Endometrium (tissue), 2 donors: Measurements from ENCODE around the gene CRYL1.
"Not testable (repeated sequence)": the region's sequence is repeated elsewhere in the genome, so short reads cannot be mapped to it uniquely, and the experiment has no call there.

Experiments used
- FAIRE-seq: peaks from 2 replicates; lab custom pipeline; 2012; peaks lifted over from hg19 to GRCh38; lab: Jason Lieb, UNC
- donor health status: control.
- donor health status: control.

CRYL1 gene

GRCh38 chr13:20448470-20448869, 77.2 kb downstream of the CRYL1 start:
- no peak for FAIRE-seq

GRCh38 chr13:20446900-20447299, 78.8 kb downstream of the CRYL1 start:
- FAIRE-seq: no peak

DNA sequence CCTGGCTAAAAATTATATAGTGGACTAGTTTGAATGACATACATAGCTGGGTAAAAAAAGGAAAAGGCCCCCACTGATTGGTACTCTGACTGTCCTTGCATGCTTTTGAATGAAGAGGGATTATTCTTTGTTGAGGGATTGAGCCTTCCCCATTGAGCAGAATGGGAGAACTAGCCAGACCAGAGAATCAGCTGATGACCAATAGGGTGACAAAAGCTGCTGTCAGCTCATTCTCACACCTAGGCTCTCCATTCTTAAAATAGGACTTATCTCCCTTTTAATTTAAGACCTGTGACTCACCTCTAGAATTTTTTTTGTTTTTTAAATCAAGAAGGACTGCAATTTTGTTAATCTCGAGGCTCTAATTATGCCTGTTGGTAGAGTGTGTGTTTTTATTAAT, 79.3 kb downstream of the CRYL1 start:
- no peak for FAIRE-seq

DNA sequence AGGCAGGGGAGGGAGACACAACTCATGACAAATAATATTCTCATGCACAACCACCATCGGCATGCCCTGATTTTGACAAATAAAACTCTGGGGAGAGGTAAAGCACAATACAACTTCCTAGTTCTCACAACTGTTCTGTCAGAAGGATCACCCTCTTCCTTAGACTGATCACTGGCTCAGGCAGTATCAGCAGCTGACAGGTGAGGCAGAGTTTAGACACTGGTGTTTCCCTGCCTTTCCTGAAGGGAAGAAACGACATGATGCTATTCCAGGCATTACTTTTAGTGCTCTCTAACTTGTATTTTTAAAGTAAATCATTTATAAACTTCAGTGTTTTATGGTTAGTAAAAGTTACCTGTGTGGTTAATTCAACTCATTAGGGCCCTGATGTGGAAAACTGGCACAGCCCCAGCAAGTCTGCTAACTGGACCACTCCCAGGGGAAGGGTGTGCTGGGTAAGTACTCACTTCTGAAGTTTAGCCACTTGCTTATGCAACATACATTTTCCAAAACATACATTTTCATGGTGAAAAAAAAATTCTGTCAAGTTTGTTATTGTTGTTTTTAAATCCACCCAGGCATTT, 82.8 kb downstream of the CRYL1 start:
- no peak for FAIRE-seq

DNA sequence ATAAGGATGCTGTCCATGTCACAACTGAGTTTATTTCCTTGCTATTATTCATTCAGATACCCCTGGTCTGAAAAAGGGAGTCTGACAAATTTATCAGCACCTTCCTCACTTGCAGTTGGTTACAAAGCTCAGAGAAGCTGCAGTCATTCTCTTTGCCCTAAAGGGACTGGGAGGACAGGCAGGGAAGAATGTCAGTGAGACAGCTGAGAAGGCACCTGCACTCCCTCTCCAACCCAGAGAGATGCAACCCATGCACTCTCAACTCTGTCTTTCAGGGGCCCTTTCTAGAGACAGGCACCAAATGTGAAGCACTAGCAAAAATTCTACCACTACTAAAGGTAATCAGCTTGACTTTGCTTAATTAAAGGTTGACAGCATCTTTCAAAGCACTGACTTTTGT, 83.3 kb downstream of the CRYL1 start:
- no peak for FAIRE-seq

DNA sequence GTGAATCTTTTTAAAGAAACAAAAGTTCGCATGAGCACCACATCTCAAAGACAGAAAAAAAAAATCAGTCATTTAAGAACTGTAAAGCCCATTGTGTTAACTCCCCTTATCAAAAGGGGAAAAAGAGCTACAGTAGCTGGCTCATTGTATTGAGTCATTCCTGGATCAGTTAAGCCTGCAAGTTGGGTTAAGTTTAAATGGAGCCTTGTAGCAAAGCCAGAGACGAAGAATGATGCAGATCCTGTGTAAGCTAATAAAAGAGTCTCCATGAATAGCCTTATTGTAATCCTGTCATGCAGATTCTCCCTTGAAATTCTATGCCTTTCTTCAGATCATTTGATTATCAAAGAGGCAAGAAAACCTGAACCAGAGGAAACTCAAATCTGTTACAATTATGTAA, 83.8 kb downstream of the CRYL1 start:
- FAIRE-seq: no peak

GRCh38 chr13:20441056-20441455, 84.6 kb downstream of the CRYL1 start:
- no peak for FAIRE-seq

GRCh38 chr13:20439261-20439660, 86.4 kb downstream of the CRYL1 start:
- no peak for FAIRE-seq

DNA sequence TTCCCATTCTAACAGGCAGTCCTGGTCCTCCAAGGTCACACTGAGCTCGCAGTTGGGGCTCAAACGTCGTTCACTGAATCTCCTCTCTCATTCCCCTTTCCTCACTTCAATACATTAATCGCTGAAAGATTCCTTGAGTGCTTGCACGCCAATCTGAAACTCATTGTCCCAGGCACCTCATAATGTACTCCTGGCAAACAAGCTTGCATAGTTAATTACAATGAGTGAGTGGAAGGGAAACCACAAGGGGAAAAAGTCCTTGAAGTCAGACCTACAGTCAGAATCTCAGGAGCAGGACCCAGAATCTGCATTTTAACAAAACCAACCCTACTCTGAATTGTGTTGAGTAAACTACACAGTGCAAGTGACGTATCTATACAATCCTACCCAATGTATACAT, 86.9 kb downstream of the CRYL1 start:
- FAIRE-seq: no peak

GRCh38 chr13:20436505-20436904, 89.2 kb downstream of the CRYL1 start:
- FAIRE-seq: no peak

- FAIRE-seq: no peak
Measured at GRCh38 chr13:20435616-20436368, 89.9 kb downstream of the CRYL1 start.

- not testable (repeated sequence) for FAIRE-seq
Measured at GRCh38 chr13:20434210-20434609, 91.4 kb downstream of the CRYL1 start.

DNA sequence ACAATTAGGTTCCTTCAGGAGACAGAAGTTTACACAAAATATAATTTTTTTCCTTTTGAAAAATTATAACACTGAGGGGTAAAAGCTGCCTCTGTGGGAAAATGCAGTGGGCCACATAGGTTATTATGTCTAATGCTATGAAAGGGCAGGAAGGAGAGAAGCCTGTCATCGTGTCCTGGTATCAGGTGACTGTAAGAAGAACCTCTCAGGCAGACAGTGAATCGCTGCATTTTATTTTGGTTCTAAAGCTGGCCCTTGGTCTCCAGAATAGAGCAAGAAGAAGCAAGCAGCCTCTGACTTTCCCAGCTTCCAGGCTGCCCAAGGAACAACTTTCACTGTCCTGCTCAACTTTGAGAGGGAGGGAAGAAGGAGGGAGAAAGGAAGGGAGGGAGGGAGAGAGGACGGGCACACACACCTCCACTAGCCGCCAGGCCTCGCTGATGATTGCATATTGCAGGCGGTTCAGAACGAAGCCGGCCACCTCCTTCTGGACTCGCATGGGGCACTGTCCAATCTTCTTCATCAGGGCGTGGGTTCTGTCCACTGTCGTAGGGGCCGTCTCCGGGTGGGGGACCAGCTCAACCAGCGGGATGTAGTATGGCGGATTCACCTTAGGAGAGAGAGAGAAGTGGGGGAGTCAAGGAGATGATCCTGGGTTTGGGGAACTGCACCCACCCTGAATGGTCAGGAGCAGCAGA, 93.8 kb downstream of the CRYL1 start:
- no peak for FAIRE-seq

- FAIRE-seq: no peak
Measured at GRCh38 chr13:20431080-20431479, 94.6 kb downstream of the CRYL1 start.

DNA sequence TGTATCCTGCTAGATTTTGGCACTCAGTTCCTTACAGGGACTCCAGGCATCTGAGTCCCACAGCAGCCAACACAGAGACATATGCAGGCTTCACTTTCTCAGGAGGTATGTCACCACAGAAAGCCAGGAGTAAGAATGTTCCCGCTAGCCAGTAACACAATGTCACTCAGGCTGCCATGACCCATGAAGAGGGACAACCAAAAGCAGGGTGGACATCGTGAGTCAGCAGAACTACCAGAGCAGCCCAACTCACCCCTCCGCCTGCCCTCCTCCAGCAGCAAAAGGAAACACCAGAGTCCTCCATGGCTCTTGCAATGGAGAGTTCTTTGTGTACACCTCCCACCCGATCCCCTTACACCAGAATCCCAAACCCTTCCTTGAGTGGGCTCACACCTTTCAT, 95.4 kb downstream of the CRYL1 start:
- FAIRE-seq: no peak

DNA sequence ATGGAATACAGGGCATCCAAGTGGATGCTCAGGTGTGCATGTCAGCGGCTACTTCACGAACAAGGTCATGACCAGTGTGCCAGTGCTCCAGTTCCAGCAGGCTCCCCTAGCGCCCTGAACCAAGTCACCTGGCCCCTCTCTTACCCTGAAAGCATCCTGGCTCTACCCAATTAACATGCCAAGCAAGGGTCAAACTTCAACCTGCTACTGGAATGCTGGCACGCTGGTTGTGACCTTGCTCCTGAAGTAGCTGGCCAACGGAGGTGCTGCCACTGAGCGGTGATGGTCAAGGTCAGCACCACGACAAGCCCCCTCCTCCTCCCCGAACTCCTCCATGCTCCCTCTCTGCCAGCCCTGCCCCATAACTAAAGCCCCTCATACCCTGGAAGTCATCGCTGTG, 96.0 kb downstream of the CRYL1 start:
- no peak for FAIRE-seq

DNA sequence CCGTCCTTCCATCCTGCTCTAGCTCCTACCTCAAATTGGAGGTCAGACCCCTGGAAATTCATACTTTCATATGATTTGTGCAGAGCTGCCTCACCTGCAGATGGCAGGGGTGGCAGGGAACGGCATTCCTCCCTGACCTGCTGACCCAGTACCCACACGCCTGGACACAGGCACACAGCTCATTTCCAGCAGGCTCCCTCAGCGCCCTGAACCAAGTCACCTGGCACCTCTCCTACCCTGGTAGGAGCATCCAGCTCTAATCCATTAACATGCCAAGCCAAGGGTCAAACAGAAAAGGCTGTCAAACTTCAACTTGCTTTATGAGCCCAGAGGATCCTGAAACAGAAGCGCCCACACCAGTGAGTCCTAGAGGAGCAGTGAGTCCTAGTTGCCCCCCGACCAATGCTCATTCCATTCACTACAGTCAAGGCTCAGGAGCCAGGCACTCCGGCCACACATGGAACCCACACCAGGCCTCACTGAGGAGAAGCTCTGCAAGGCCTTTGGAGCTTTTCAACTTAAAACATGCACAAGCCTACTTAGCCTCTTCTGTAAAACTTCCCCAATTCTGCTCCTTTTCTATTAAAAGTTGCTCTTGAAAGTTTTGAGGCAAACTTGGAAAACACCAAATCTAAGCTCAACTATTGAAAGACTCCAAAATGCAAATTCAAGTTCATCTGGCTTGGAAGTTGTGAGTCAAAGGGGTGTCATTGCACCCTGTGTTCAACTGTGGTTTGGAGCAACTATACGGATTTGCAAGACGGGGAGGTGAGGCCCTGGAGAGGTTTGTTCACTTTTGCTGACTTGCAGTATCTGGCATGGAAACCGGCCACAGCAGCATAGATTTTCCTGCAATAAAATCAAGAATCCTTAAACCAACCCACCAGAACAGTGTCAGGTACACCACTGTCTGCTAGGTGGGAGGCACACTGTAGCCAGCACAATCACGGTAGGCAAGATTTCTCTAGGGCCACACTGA, 96.7 kb downstream of the CRYL1 start:
- FAIRE-seq: no peak

DNA sequence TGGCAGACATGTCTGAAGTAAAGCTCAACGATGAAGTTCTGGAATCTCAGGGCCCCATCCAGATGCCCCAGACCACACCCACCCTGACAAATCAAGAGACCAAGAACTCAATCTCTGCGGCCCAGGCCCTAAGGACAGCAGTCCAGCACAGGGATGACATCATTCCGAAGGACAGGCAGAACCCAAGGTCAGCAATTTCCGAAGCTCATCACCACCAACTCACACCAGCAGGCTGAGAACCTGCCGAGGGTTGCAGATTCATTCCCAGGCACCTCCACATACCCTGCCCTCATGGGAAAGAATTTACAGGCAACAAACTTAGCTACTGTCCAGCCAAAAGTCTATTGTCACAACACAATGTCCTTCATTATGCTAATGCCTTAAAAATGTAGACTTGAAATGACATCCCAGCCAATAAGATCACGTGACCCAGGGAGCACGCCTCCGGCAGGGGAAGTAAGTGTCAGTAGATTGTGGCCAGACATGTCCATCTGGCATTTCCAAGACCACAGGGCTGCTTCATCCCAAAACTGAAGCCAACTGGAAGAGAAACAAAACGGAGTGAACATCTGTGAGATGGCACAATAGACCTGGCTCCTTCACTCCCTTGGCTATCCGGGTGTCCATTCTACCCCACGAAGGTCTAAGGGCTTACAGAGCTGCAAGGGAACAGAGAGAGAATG, 98.8 kb downstream of the CRYL1 start:
- FAIRE-seq: no peak

DNA sequence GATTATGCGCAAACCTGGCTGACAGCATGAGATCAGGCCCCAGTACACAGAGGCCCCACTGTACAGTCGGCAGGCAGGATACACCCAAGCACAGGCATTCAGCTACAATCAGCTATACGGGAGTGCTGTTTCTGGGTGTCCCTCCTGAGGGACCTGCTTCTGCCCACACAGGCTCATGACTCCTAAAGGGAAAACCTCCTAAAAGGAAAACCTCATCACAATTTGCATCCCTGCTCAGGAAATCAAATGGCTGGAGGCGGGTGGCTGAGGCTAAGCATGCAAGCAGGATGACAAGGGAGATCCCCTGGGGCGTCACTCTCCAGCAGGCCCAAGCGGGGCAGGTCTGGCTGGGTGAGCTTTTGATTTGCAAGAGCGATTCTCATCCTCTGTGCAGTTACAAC, 99.8 kb downstream of the CRYL1 start:
- FAIRE-seq: no peak

DNA sequence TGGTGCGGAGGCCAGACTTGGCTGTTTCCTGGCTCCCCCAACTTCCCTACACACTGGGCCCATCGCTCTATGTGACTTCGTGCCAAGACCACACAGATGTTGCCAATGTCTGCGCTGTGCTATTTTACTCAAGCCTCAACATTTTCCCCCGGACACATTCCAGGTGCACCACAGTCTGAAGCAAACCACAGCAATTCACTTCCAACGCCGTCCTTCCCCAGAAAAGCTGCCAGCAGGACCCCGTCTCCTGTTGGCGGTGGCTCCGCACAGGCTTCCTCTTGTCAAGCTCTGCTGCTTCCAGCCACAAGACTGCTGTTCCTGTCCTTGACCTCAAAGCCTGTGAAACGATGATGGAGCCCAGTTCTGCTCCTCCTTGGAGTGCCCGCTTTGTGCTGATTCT, 100.7 kb downstream of the CRYL1 start:
- no peak for FAIRE-seq

- no peak for FAIRE-seq
Measured at GRCh38 chr13:20424559-20424852, 101.2 kb downstream of the CRYL1 start.

- FAIRE-seq: no peak
Measured at GRCh38 chr13:20422362-20422761, 103.3 kb downstream of the CRYL1 start.
